GM19193 (cell line): ENCODE results near the gene LRRC8B.

Experiments
- POLR2A ChIP-seq: IDR thresholded peaks from 4 replicates; pipeline ENCODE4 v1.6.1; 2011; ENCODE audit not compliant: insufficient read depth, insufficient read length; ENCODE audit errors: extremely low read depth

The LRRC8B gene

GRCh38 chr1:89555550-89555949 lies 30.9 kb downstream of the LRRC8B start:
- TF ChIP-seq POLR2A: no peak

DNA sequence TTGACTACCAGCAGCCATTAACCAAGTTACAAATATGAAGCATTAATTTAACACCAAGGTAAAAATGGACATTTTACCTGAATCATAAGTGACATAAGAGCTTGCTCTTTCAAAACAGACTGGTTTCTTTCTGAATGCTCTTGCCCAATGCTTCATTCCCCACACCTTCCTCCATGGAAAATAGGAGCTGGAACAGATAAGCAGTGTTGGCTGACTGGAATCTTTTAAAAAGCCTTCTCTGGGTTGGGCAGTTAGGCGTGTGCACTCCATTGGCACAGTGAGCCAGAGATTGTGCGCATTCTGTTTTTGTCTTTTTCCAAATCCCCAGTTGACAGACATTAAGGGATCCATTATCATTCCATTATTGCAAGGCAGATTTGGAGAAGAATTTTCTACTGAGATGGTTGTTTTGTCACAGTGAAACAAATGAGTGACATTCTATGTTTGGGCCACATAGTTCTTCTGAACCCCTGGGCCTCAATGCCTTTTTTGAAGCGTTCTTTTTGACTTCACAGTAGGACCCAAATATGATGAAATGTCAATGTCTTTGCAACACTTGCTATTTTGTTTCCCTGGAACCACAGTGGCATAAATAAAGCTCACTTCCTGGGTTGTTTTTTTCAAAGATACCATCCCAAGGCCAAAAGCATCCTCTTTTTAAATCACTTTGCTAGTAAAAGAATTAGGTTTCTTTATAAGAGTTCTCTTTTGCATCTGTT lies 32.3 kb downstream of the LRRC8B start:
- no peak for TF ChIP-seq POLR2A

DNA sequence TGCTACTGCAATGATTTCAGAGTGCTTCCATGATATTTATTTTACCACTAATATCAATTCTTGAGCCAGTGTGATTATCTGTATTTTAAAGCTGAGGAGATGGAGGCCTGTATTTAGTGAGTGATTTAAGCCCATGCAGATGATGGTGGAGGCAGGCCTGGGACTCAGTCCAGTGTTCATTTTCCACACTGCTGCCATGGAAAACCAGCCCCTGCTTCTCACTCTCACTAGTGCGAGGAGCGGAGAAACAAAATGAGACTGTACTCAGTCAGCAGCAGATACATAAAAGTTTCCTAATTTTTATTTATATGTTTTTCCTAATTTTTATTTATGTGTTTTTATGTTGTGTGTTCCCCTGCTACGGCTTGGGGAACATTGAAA lies 32.8 kb downstream of the LRRC8B start:
- no peak for TF ChIP-seq POLR2A

- TF ChIP-seq POLR2A: no peak
These were observed 33.3 kb downstream of the LRRC8B start for GRCh38 chr1:89557956-89558355.

DNA sequence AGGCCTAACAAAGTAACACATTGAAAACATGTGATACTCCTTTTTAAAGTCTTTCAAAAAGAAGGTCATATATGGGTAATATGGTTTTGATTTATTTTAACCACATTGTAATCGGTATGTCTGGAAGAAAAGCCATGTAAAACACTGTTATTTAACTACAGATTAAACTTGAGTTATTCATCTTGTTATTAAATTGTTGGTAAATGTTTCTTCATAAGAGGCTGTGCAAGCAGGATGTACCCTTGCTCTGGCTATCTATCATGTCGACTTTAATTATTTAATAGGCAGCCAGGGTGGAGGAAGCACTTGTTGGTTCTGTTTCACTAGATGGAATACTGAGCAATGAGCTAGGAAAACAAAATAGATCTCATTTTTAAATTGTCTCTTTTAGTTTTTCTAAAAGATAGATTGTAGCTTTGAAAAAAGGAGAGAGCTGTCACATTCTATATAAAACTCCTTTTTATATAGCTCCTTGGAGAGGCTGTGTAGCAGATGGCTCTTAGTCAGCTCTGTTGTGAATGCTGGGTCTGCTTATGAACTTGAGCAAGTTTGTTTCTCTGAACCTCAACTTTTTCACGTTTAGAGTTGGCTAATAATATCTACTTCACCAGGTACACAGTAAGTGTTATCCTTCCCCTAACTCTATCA lies 39.5 kb downstream of the LRRC8B start:
- TF ChIP-seq POLR2A: no peak

DNA sequence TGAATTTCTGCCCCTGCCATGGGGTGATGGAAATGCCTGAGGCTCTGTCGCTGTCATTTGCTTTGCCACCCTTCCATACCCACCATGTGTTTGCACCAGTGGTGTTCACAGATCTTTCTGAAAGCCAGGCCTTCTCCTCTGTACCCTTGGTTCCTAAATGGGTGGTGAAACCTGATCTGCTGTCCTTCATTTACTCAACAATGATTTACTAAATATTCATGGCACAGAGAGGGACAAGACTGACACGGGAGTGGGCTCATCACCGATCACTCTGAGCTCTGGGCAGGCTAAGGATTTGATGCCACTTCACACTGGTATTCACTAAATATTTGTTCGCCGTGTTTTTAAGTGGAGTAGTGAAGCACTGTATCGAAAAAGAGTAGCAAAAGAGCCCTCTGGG lies 40.9 kb downstream of the LRRC8B start:
- TF ChIP-seq POLR2A: no peak

- TF ChIP-seq POLR2A: no peak
These were observed 42.1 kb downstream of the LRRC8B start for GRCh38 chr1:89566761-89567174.

DNA sequence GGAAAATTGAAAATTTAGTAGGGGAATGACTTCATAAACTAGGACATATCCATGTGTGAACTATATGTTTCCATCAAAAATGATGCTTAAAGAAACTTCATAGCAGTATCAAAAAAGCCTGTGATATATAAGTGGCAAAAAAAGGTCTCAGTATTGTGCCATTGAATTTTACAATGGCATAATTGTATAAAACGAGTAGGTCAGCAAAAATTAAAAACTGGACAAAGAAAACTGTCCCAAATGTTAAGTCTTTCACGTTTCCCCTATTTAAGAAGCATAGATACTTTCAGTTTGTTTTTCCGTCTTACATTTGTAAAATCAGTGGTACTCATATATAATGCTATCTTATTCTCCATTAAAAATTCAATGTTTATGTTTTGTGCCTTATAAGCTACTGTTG lies 43.2 kb downstream of the LRRC8B start:
- no peak for TF ChIP-seq POLR2A

GRCh38 chr1:89573410-89573809 lies 48.8 kb downstream of the LRRC8B start:
- no peak for TF ChIP-seq POLR2A

- no peak for TF ChIP-seq POLR2A
These were observed 50.0 kb downstream of the LRRC8B start for GRCh38 chr1:89574621-89575020.

GRCh38 chr1:89575207-89575606 lies 50.6 kb downstream of the LRRC8B start:
- no peak for TF ChIP-seq POLR2A

GRCh38 chr1:89576013-89576412 lies 51.4 kb downstream of the LRRC8B start:
- TF ChIP-seq POLR2A: no peak

GRCh38 chr1:89578151-89578550 lies 53.5 kb downstream of the LRRC8B start:
- no peak for TF ChIP-seq POLR2A

DNA sequence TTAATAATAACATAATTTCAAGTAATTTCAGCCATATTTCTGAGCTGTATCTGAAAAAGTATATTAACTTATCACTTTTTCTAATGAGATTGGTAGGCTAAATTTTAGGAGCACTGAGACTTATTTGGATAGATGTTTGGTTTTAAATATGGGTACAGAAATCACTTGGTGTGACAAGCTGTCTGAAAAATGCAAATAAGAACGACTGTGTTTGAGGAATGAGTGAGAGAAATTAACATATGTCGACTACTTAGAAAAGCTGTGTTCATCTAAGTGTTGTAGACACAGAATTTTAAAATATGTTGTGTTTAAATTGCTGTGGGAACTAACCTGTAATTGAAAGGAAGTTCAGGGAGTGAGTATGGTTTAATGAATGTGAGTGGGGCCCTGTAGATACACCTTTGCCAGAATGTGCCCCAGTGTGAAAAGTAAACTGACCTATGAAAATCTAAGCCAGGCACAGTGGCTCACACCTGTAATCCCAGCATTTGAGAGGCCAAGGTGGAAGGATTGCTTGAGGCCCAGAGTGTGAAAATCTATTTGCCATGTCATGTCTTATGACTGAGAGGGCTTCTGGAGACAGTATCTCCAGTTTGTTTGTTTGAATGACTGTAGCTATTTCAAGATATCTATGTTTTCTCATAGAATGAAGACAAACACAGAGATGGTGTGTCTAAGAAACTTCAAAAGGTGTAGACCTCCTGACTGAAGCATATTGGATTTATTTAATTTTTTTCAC lies 54.5 kb downstream of the LRRC8B start:
- TF ChIP-seq POLR2A: no peak

DNA sequence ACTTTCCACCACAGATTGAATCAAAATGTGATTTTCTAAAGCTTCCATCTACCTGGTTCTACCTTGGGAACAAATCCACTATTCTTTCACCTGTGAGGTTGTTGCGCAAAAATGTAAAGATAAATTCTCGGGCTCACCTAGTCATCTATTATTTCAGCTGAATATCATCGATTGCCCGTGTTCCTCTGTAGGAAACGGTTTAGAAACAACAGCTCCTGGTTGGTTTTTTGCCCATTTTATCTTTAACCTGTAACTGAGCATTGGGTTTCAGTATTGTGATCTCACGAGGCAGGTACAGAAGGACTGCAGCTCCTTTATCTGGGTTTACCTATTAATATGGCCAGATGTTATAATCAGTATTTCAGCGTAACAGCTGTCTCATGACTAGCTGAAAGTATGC lies 55.4 kb downstream of the LRRC8B start:
- no peak for TF ChIP-seq POLR2A

- TF ChIP-seq POLR2A: no peak
These were observed 57.2 kb downstream of the LRRC8B start for GRCh38 chr1:89581859-89582258.
